Mucosa of descending colon (tissue), 3 donors: ENCODE measurements around the gene TMEM165. TPM values are rescaled to one million over a fixed set of nuclear protein-coding genes. Genes with fewer than 3 reads are reported as not detected.
A peak's percentile ranks its signal among the peaks of the same experiment; 100 is the strongest.

Experiments used
- ATAC-seq: fragments of 200-7000 bp; cut with Tn5 transposase; one replicate; pipeline ENCODE4 v1.9.1; 2020; ENCODE audit warnings: mild to moderate bottlenecking, moderate library complexity
- DNase-seq, 3 donors: peaks; one replicate each; pipeline ENCODE4 v3.0.0-alpha.2; 2020
- H3K36me3 ChIP-seq: fragments of 200-600 bp; one replicate; pipeline ENCODE4 v1.8.0; 2021; ENCODE audit warnings: low read depth, mild to moderate bottlenecking
- H3K4me1 ChIP-seq: fragments of 200-600 bp; one replicate; pipeline ENCODE4 v1.8.0; 2021; ENCODE audit warnings: low read depth, mild to moderate bottlenecking
- H3K4me3 ChIP-seq: fragments of 200-600 bp; one replicate; pipeline ENCODE4 v1.8.0; 2021; ENCODE audit warnings: mild to moderate bottlenecking
- H3K9me3 ChIP-seq: fragments of 200-600 bp; one replicate; pipeline ENCODE4 v1.8.0; 2021; ENCODE audit warnings: mild to moderate bottlenecking
- CTCF ChIP-seq: fragments of 200-600 bp; IDR thresholded peaks from one replicate; pipeline ENCODE4 v1.8.0; 2022; ENCODE audit warnings: antibody characterized with exemption, mild to moderate bottlenecking
- intact Hi-C, 2 donors: fragments of 100-400 bp; cut with DNase I in 1 of 2; cut with micrococcal nuclease in 1 of 2; formaldehyde crosslinking; loops; one replicate each; pipeline versions ENCODE4 v1.11.0 to v1.11.1; 2022; cut with DNase I, micrococcal nuclease
- total RNA-seq, 3 donors: library from RNA; stranded (reverse); fragmentation: NEBNext Ultra II Directional in 2 of 3; extraction: Animal tissue kit (Norgen Biotek cat#: 25700) in 2 of 3; gene quantifications; one replicate each; pipeline versions ENCODE4 v1.2.1 to v1.2.4, GENCODE V29; 2021 to 2023
- donor health status: DM: no; HTN: no; CAD: no; lungs with moderate emphysema.
- donor health status: DM: no; HTN: no; CAD: no.
- donor health status: DM: no; HTN: yes; CAD: no.

The TMEM165 gene
- total RNA-seq, 3 donors from 2014 or later, result 56.4 to 85.8 (median 77.6) TPM

- intact Hi-C loops, result no loop called here
- no peak for DNase-seq
- H3K4me1 ChIP-seq, result no peaks in the 10 kb centered on the region
- ATAC-seq, result no peak
- TF ChIP-seq CTCF, result no peak
- no peak overlapping the region for H3K4me3 ChIP-seq
- no peaks in the 10 kb centered on the region for H3K9me3 ChIP-seq
- H3K36me3 ChIP-seq, result no peaks in the 10 kb centered on the region
These were observed 29.0 kb downstream of the TMEM165 start for GRCh38 chr4:55424791-55425190.

GRCh38 chr4:55431710-55432336 lies 36.1 kb downstream of the TMEM165 start:
- Histone ChIP-seq H3K4me1 (no peaks in the 10 kb centered on the region), H3K4me3 (no peak overlapping the region), H3K9me3 (no peaks in the 10 kb centered on the region), H3K36me3 (no peaks in the 10 kb centered on the region)
- no peak for DNase-seq
- intact Hi-C loops, result no loop called here
- TF ChIP-seq CTCF, result no peak
- no peak for ATAC-seq

- Histone ChIP-seq H3K4me3 (no peak overlapping the region), H3K9me3 (no peaks in the 10 kb centered on the region), H3K36me3 (no peaks in the 10 kb centered on the region), H3K4me1 (peaks cover 8% of the 10 kb centered on the region)
- ATAC-seq (no peak), DNase-seq (no peak)
- no peak for TF ChIP-seq CTCF
- intact Hi-C loops, result no loop called here
These were observed 39.5 kb downstream of the TMEM165 start for GRCh38 chr4:55435141-55435841.

- TF ChIP-seq CTCF, result no peak
- H3K4me1 ChIP-seq, result peaks cover 8% of the 10 kb centered on the region
- ATAC-seq (peak; percentile 90), DNase-seq (peak in 2 of 3 donors; percentile 35 to 41)
- intact Hi-C loops, result no loop called here
- no peaks in the 10 kb centered on the region for H3K36me3 ChIP-seq
- H3K4me3 ChIP-seq, result no peak overlapping the region
- no peaks in the 10 kb centered on the region for H3K9me3 ChIP-seq
These were observed 41.6 kb downstream of the TMEM165 start for GRCh38 chr4:55437356-55437796.

GRCh38 chr4:55437823-55438222 lies 42.1 kb downstream of the TMEM165 start:
- Histone ChIP-seq H3K4me3 (no peak overlapping the region), H3K36me3 (no peaks in the 10 kb centered on the region), H3K4me1 (peaks cover 8% of the 10 kb centered on the region), H3K9me3 (no peaks in the 10 kb centered on the region)
- intact Hi-C loops, result no loop called here
- ATAC-seq (peak; percentile 7), DNase-seq (no peak)
- no peak for TF ChIP-seq CTCF
